Endothelial cell of umbilical vein (primary cell): ENCODE measurements around the gene DPF3. TPM values are rescaled to one million over a fixed set of nuclear protein-coding genes. Genes with fewer than 3 reads are reported as not detected.

Experiments used
- BruUV-seq: library from RNA; stranded (reverse); fragments of 400-500 nt; replicated peaks from 2 replicates; lab custom pipeline; 2021; lab: Mats Ljungman, UMichigan
- CTCF ChIA-PET: fragments of 300-600, 350-600 bp; sonication (Branson Sonifier 250); formaldehyde crosslinking; loops from one replicate; lab custom pipeline; 2021; ENCODE audit warnings: antibody characterized with exemption, inconsistent platforms; lab: Charles Lee
- POLR2A ChIA-PET: fragments of 300-600, 350-600 bp; sonication (Branson Sonifier 250); formaldehyde crosslinking; loops from one replicate; lab custom pipeline; 2021; ENCODE audit warnings: antibody characterized with exemption, inconsistent platforms; lab: Charles Lee
- DNase-seq: peaks from one replicate; pipeline ENCODE4 v3.0.0-alpha.2; 2011; ENCODE audit warnings: low read depth, low spot score
- FAIRE-seq: peaks from 2 replicates; lab custom pipeline; 2011; peaks lifted over from hg19 to GRCh38; lab: Jason Lieb, UNC
- H2AFZ ChIP-seq: 2 replicates; pipeline ENCODE4 v1.6.0; 2012; ENCODE audit warnings: low read depth, low read length, control low read depth, inconsistent platforms
- H3K27ac ChIP-seq: 2 replicates; pipeline ENCODE4 v1.5.1; 2011; ENCODE audit warnings: low read depth, mild to moderate bottlenecking, control low read depth, low read length, moderate library complexity; ENCODE audit not compliant: insufficient read depth
- H3K27me3 ChIP-seq, 2 experiments: 2 replicates each; pipeline versions ENCODE4 v1.6.0 to v1.6.1; 2011; ENCODE audit warnings: low read length in 2 of 2, mixed read lengths in 1 of 2; ENCODE audit not compliant: control insufficient read depth in 2 of 2, insufficient read depth in 2 of 2
- H3K36me3 ChIP-seq, 2 experiments: 2 replicates in 1 of 2; 3 replicates in 1 of 2; pipeline ENCODE4 v1.5.1; 2011; ENCODE audit warnings: low read length in 2 of 2, mild to moderate bottlenecking in 1 of 2, moderate library complexity in 1 of 2; ENCODE audit not compliant: control insufficient read depth in 2 of 2, insufficient read depth in 2 of 2; ENCODE audit errors: extremely low read depth in 1 of 2
- H3K4me1 ChIP-seq: 3 replicates; pipeline ENCODE4 v1.5.1; 2011; ENCODE audit warnings: mild to moderate bottlenecking, low read length; ENCODE audit not compliant: control insufficient read depth, insufficient read depth; ENCODE audit errors: extremely low read depth
- H3K4me2 ChIP-seq: 2 replicates; pipeline ENCODE4 v1.6.1; 2011; ENCODE audit warnings: low read length, control low read depth, mixed read lengths; ENCODE audit not compliant: insufficient read depth
- H3K4me3 ChIP-seq, 3 experiments: fragments of 200-600 bp in 1 of 3; sonication (generic), shearing (Covaris generic) in 1 of 3; replicated peaks in 1 of 3; 2 replicates each; pipeline ENCODE4 v1.5.1; 2011 to 2016; ENCODE audit warnings: control low read depth in 3 of 3, low read length in 3 of 3, mild to moderate bottlenecking in 2 of 3, inconsistent platforms in 1 of 3, low read depth in 1 of 3, moderate library complexity in 1 of 3; ENCODE audit not compliant: insufficient read depth in 1 of 3
- H3K79me2 ChIP-seq: 2 replicates; pipeline ENCODE4 v1.6.0; 2012; ENCODE audit warnings: low read length, inconsistent platforms; ENCODE audit not compliant: control insufficient read depth, insufficient read depth
- H3K9ac ChIP-seq: replicated peaks from 2 replicates; pipeline ENCODE3; 2011; ENCODE audit warnings: low read length, control low read depth; ENCODE audit not compliant: insufficient read depth; ENCODE audit errors: extremely low read depth
- H3K9me1 ChIP-seq: replicated peaks from 3 replicates; pipeline ENCODE4 v1.6.0; 2011; ENCODE audit warnings: mild to moderate bottlenecking, low read length; ENCODE audit not compliant: control insufficient read depth, insufficient read depth; ENCODE audit errors: extremely low read depth
- H3K9me3 ChIP-seq: replicated peaks from 2 replicates; pipeline ENCODE4 v1.5.1; 2012; ENCODE audit warnings: low read length, inconsistent platforms; ENCODE audit not compliant: control insufficient read depth, insufficient read depth
- H4K20me1 ChIP-seq: replicated peaks from 2 replicates; pipeline ENCODE3; 2011; ENCODE audit warnings: mild to moderate bottlenecking, low read length; ENCODE audit not compliant: control insufficient read depth, insufficient read depth; ENCODE audit errors: extremely low read depth
- EZH2 ChIP-seq: IDR thresholded peaks from 2 replicates; pipeline ENCODE4 v1.6.1; 2012; ENCODE audit warnings: borderline replicate concordance, low read depth, mild to moderate bottlenecking, moderate library complexity, low read length, inconsistent platforms; ENCODE audit not compliant: severe bottlenecking
- FOS ChIP-seq: IDR thresholded peaks from 2 replicates; pipeline ENCODE4 v1.6.1; 2011; ENCODE audit warnings: mild to moderate bottlenecking, low read length, moderate library complexity, borderline replicate concordance; ENCODE audit not compliant: insufficient read depth
- GATA2 ChIP-seq: IDR thresholded peaks from 2 replicates; pipeline ENCODE4 v1.7.0; 2011; ENCODE audit warnings: low read depth, mild to moderate bottlenecking, moderate library complexity, mixed read lengths, low read length; ENCODE audit not compliant: insufficient read length, insufficient read depth
- JUN ChIP-seq: IDR thresholded peaks from 2 replicates; pipeline ENCODE4 v1.6.1; 2011; ENCODE audit warnings: borderline replicate concordance, low read depth; ENCODE audit not compliant: insufficient read length, insufficient read depth
- MYC ChIP-seq: IDR thresholded peaks from one replicate; pipeline ENCODE4 v1.6.1; 2011; ENCODE audit warnings: mild to moderate bottlenecking, low read depth, low read length
- POLR2A ChIP-seq: IDR thresholded peaks from 2 replicates; pipeline ENCODE4 v1.6.1; 2012; ENCODE audit warnings: low read depth, mild to moderate bottlenecking, control low read depth, low read length
- POLR2AphosphoS5 ChIP-seq: IDR thresholded peaks from 2 replicates; pipeline ENCODE4 v1.6.1; 2012; ENCODE audit warnings: low read depth, mild to moderate bottlenecking, control low read depth, low read length, moderate library complexity; ENCODE audit not compliant: insufficient read depth
- dilution Hi-C: fragments of 300-500 bp; cut with MboI; formaldehyde crosslinking; loops from one replicate; pipeline ENCODE4 v1.15.0; 2019; ENCODE audit warnings: low sequenced_read_pairs; ENCODE audit not compliant: extremely low pct_ligation_motif_present
- intact Hi-C: fragments of 100-400 bp; cut with micrococcal nuclease; formaldehyde crosslinking; loops from one replicate; pipeline ENCODE4 v1.10.0; 2022
- polyA plus RNA-seq, 4 experiments: library from polyadenylated mRNA; depleted of rRNA in 3 of 4; stranded (reverse) in 3 of 4; unstranded in 1 of 4; fragments of >200 nt; gene quantifications; 2 replicates each; pipeline versions ENCODE4 v1.2.1 to v1.2.3, GENCODE V29; 2011 to 2012; ENCODE audit warnings: missing spikeins in 1 of 4
- total RNA-seq: library from RNA; stranded (reverse); gene quantifications from 2 replicates; pipeline ENCODE4 v1.2.3, GENCODE V29; 2021
- TF ChIP-seq, protein P1 (sequence below): IDR thresholded peaks from 2 replicates; pipeline ENCODE4 v1.6.1; 2011; ENCODE audit not compliant: insufficient read depth, insufficient read length
- TF ChIP-seq, protein P2 (sequence below), 2 donors: IDR thresholded peaks; 1 replicate in 1 of 2; 2 replicates in 1 of 2; pipeline ENCODE4 v1.5.1; 2011; ENCODE audit warnings: low read length in 2 of 2, mild to moderate bottlenecking in 2 of 2, moderate library complexity in 2 of 2, control low read depth in 1 of 2, inconsistent platforms in 1 of 2, low read depth in 1 of 2; ENCODE audit not compliant: insufficient read depth in 1 of 2; ENCODE audit errors: extremely low read depth in 1 of 2

The DPF3 gene
- total and polyA plus RNA-seq, 2 donors (not counting 3 experiments of a cell fraction or from before 2014, with no cell fraction given): 2.4 to 3.5 TPM

GRCh38 chr14:72882047-72882446 is 11.9 kb downstream of the DPF3 start:
- dilution Hi-C loops: no loop called here

More at GRCh38 chr14:72882047-72882446, 11.9 kb downstream of the DPF3 start:
- TF ChIP-seq, protein P1, sequence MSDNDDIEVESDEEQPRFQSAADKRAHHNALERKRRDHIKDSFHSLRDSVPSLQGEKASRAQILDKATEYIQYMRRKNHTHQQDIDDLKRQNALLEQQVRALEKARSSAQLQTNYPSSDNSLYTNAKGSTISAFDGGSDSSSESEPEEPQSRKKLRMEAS: no peak
- TF ChIP-seq, protein P2, sequence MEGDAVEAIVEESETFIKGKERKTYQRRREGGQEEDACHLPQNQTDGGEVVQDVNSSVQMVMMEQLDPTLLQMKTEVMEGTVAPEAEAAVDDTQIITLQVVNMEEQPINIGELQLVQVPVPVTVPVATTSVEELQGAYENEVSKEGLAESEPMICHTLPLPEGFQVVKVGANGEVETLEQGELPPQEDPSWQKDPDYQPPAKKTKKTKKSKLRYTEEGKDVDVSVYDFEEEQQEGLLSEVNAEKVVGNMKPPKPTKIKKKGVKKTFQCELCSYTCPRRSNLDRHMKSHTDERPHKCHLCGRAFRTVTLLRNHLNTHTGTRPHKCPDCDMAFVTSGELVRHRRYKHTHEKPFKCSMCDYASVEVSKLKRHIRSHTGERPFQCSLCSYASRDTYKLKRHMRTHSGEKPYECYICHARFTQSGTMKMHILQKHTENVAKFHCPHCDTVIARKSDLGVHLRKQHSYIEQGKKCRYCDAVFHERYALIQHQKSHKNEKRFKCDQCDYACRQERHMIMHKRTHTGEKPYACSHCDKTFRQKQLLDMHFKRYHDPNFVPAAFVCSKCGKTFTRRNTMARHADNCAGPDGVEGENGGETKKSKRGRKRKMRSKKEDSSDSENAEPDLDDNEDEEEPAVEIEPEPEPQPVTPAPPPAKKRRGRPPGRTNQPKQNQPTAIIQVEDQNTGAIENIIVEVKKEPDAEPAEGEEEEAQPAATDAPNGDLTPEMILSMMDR (IDR thresholded peaks at IDR 0.05; ENCODE audit: extremely low read depth in 1 of 2, insufficient read depth in 1 of 2, low read depth in 1 of 2, low read length in 2 of 2): no peak
- no peak for TF ChIP-seq GATA2
- TF ChIP-seq EZH2: no peak
- TF ChIP-seq POLR2AphosphoS5: no peak
- no peak for TF ChIP-seq FOS
- TF ChIP-seq JUN: no peak
- no peak for TF ChIP-seq POLR2A
- no peak for TF ChIP-seq MYC
- H3K27ac ChIP-seq: no peak overlapping the region
- FAIRE-seq (peak; percentile 48), DNase-seq (no peak)
- no peak overlapping the region for H3K4me2 ChIP-seq
- ChIA-PET POLR2A (no interaction called here), CTCF (interaction anchor here (0.6 kb wide), 1 partner anchor 368 kb away, joined by 3 read pairs; no protein-coding TSS in a partner anchor)
- no peak overlapping the region for H3K9ac ChIP-seq
- no peaks in the 10 kb centered on the region for H4K20me1 ChIP-seq
- intact Hi-C loops: no loop called here
- peaks cover 18% of the 10 kb centered on the region for H3K4me1 ChIP-seq
- peaks cover 24% of the 10 kb centered on the region for H3K79me2 ChIP-seq
- no peaks in the 10 kb centered on the region for H3K27me3 ChIP-seq
- no peaks in the 10 kb centered on the region for H3K9me1 ChIP-seq
- H3K4me3 ChIP-seq: no peak overlapping the region
- H3K9me3 ChIP-seq: no peaks in the 10 kb centered on the region
- H3K36me3 ChIP-seq: no peaks in the 10 kb centered on the region
- BruUV-seq: no TSS peak
- no peak overlapping the region for H2AFZ ChIP-seq
